Endothelial cell (in vitro differentiated cells): ENCODE results near the gene PRRT1B. TPM values are rescaled to one million over a fixed set of nuclear protein-coding genes. Genes with fewer than 3 reads are reported as not detected.

Experiments used
- DNase-seq: peaks from one replicate; pipeline ENCODE4 v3.0.0; 2021; ENCODE audit warnings: low spot score
- H3K27ac Mint-ChIP-seq: one replicate; pipeline ENCODE4 v1.8.0; 2021; ENCODE audit warnings: mixed read lengths, inconsistent platforms; ENCODE audit not compliant: unreplicated experiment
- H3K27me3 Mint-ChIP-seq: one replicate; pipeline ENCODE4 v1.8.0; 2021; ENCODE audit warnings: mild to moderate bottlenecking, moderate library complexity, mixed read lengths, inconsistent platforms; ENCODE audit not compliant: unreplicated experiment
- H3K36me3 Mint-ChIP-seq: one replicate; pipeline ENCODE4 v1.8.0; 2021; ENCODE audit warnings: mild to moderate bottlenecking, low read depth, mixed read lengths, inconsistent platforms; ENCODE audit not compliant: unreplicated experiment
- H3K4me1 Mint-ChIP-seq: one replicate; pipeline ENCODE4 v1.8.0; 2021; ENCODE audit warnings: mild to moderate bottlenecking, mixed read lengths, inconsistent platforms; ENCODE audit not compliant: unreplicated experiment
- H3K4me3 Mint-ChIP-seq: one replicate; pipeline ENCODE4 v1.8.0; 2021; ENCODE audit warnings: mild to moderate bottlenecking, mixed read lengths, inconsistent platforms; ENCODE audit not compliant: unreplicated experiment
- H3K9me3 Mint-ChIP-seq: one replicate; pipeline ENCODE4 v1.8.0; 2021; ENCODE audit warnings: mixed read lengths, inconsistent platforms; ENCODE audit not compliant: unreplicated experiment
- CTCF ChIP-seq: fragments of 200-600 bp; sonication (generic); IDR thresholded peaks from one replicate; pipeline ENCODE4 v1.5.0; 2021; ENCODE audit warnings: antibody characterized with exemption; ENCODE audit not compliant: unreplicated experiment
- total RNA-seq: library from RNA; stranded (reverse); fragmentation: NEBNext Ultra II Directional; extraction: Animal tissue kit (Norgen Biotek cat#: 25700); gene quantifications from one replicate; pipeline ENCODE4 v1.2.1, GENCODE V29; 2021; ENCODE audit not compliant: unreplicated experiment

Gene PRRT1B
- total RNA-seq, 1 donor from 2014 or later, result not detected

- no peak overlapping the region for H3K27ac Mint-ChIP-seq
- H3K36me3 Mint-ChIP-seq, result peaks cover 60% of the 10 kb centered on the region
- H3K4me1 Mint-ChIP-seq, result no peaks in the 10 kb centered on the region
Measured at GRCh38 chr9:131521822-131522221, 23.5 kb upstream of the PRRT1B start.

DNA sequence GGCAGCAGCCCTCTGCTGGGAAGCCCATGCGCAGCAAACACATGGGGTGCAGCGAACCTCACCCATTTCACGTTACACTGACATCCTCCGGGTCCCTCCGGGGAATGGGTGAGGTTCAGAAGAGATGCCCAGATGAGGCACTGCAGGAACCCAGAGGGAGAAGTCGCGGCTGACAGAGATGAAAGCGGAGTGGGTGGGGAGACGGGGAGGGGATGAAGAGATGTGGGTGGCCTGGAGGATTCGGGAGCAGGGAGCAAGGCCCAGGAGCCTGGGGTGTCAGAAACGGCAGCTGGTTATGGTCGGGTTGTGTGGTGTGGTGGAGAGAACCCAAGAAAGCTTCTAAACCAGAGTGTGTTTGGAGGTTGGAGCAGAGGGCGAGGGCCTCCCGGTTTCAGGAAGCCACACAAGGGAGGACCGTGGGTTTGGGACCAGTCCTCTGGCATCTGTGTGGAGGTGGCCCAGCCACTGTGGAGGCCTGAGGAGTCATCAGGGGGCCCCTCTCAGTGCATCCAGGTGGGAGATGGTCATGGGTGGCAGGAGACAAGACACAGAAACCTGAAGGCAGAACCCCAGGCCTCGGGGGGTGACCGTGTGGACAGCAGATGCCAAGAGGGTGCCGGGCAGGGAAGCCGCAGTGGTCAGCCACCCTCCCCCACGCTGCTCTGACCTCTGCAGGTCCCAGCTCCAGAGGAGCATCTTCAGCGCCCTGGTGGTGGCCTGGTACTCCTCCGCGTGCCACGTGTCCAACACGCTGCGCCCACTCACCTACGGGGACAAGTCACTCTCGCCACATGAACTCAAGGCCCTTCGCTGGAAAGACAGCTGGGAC is 22.9 kb upstream of the PRRT1B start:
- peaks cover 59% of the 10 kb centered on the region for H3K36me3 Mint-ChIP-seq
- H3K27me3 Mint-ChIP-seq, result peaks cover 13% of the 10 kb centered on the region
- no peaks in the 10 kb centered on the region for H3K4me1 Mint-ChIP-seq
- no peaks in the 10 kb centered on the region for H3K9me3 Mint-ChIP-seq
- no peak overlapping the region for H3K27ac Mint-ChIP-seq
- TF ChIP-seq CTCF, result no peak
- no peak for DNase-seq
- peak overlapping the region; percentile 4 for H3K4me3 Mint-ChIP-seq

More at GRCh38 chr9:131521822-131522221, 23.5 kb upstream of the PRRT1B start:
- Mint-ChIP-seq H3K27me3 (peaks cover 15% of the 10 kb centered on the region), H3K9me3 (no peaks in the 10 kb centered on the region), H3K4me3 (no peak overlapping the region)
- TF ChIP-seq CTCF, result no peak
- DNase-seq, result no peak

DNA sequence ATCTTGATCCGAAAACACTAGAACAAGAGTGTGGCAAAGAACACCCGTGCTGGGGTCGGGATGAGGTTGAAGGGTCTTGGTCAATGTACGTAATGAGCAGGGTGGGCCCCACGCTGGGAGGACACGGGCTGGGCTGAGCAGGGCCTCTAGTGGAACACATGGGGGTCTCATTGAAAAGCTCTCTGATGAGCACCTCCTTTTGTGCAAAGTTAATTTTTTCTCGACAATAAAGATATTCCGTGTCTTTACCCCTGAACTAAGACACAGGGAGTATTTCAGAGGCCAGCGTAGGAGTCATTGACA is 22.3 kb upstream of the PRRT1B start:
- Mint-ChIP-seq H3K4me1 (no peaks in the 10 kb centered on the region), H3K27ac (no peak overlapping the region), H3K9me3 (no peaks in the 10 kb centered on the region), H3K27me3 (peaks cover 10% of the 10 kb centered on the region), H3K36me3 (peaks cover 55% of the 10 kb centered on the region), H3K4me3 (peak overlapping the region; percentile 4)
- no peak for TF ChIP-seq CTCF
- no peak for DNase-seq

GRCh38 chr9:131523451-131524435 is 21.6 kb upstream of the PRRT1B start:
- H3K9me3 Mint-ChIP-seq, result no peaks in the 10 kb centered on the region
- H3K27me3 Mint-ChIP-seq, result peaks cover 11% of the 10 kb centered on the region
- H3K4me1 Mint-ChIP-seq, result no peaks in the 10 kb centered on the region
- peaks cover 53% of the 10 kb centered on the region for H3K36me3 Mint-ChIP-seq
- H3K4me3 Mint-ChIP-seq, result no peak overlapping the region
- DNase-seq, result no peak
- no peak for TF ChIP-seq CTCF
- peak overlapping the region; percentile 30 for H3K27ac Mint-ChIP-seq
